DMS53 treated with DMSO at 0.1 percent for 48 hours (cell line): ENCODE data around the gene CCDC9.

ENCODE experiments used
- DNase-seq: peaks from one replicate; lab custom pipeline; 2025; ENCODE audit not compliant: unreplicated experiment; lab: John Stamatoyannopoulos, UW

The CCDC9 gene

GRCh38 chr19:47255879-47256692, at the start of gene CCDC9:
CCDC9 (plus strand) TSS chr19:47256525; CDS start chr19:47258401, 1,876 bp downstream.
- peak; percentile 97 for DNase-seq

DNA sequence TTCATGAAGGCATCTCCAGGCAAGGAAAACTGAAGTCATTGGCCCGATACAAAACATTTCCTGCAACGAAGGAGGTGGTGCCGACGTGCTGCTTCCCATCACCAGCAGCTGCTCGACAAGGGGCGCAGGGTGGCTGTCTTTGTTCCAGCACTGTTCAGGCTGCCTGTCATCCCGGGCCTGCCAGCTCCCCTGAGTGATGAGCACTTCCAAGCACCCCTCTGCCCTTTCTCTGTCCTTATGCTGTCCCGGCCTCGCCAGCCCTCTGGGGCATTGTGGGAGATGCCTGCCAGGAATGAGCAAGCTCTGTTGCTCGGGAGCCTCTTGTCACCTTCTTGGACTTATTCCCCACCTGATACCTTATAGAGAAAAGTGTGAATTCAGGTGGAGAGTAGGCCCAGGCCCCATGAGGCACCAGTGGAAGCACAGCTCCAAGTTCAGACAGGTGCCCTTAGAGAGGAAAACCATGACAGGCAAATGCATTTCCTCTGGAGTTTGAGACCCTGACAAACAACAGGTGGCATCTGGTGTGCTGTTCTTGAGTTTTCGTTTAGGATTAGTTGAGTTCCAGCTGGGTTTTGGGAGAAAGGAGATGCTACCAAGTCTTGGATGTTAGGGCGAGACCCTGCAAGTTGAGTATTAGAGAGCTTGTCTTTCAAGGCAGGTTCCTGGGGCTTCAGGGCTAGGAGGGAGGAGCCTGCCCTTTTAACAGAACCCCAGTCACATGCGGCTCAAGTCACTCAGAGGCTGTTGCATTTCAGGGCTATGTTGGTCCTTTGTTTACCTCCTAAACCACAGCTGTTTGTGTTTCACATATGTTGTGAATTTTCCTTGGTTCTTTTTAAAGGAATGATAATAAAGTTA, 46.8 kb upstream of the CCDC9 start:
- DNase-seq: no peak

DNA sequence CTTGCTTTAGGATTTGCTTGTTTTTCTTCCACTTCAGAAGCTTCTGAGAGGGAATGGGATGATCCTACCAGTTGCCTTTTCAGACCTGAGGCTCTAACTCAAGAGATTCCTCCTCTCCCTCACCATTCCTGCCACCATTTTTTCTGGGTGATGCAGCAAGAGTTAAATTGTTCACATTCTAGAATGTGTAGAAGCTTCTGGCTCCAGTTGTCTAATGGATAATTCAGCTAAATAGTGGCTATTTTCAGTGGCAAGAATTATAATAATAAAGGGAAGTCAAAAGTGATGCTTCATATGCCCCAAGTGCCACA, 46.2 kb upstream of the CCDC9 start:
- DNase-seq: no peak

DNA sequence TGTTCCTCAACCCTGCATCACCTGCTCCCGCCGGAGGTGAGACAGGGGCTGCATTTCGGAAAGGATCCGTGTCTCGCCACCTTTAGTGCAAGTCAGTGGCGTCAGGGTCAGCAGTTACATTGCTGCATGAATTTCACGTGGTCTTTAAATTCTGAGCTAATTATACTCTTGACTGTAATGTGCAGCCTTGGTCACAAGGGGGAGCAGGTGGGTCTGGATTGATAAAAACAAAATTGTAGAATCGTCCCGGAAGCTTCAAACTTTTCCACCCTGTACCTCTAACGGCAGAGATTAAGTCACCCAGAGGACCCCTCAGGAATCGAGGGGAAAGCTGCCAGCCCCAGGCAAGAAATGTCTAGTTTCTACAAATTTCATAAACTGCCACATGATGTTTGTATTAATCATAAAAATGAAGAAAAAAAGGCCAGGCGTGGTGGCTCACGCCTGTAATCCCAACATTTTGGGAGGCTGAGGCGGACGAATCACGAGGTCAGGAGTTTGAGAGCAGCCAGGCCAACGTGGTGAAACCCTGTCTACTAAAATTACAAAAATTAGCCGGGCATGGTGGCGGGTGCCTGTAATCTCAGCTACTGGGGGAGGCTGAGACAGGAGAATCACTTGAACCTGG, 45.5 kb upstream of the CCDC9 start:
- peak; percentile 80 for DNase-seq

DNA sequence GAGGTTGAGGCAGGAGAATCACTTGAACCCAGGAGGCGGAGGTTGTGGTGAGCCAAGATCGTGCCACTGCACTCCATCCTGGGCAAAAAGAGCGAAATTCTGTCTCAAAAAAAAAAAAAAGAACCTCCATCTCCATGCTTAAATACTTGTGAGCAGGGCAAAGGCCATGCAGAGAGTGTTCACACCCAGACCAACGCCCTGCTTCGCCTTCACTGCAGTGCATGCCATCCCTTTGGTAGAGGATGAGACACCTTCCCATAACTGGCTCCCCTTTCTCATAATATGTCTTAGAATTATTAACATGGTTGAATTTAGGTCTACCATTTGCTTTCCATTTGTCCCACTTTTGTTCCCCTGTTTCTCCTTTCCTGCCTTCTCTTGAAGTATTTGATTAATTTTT, 40.7 kb upstream of the CCDC9 start:
- no peak for DNase-seq

DNA sequence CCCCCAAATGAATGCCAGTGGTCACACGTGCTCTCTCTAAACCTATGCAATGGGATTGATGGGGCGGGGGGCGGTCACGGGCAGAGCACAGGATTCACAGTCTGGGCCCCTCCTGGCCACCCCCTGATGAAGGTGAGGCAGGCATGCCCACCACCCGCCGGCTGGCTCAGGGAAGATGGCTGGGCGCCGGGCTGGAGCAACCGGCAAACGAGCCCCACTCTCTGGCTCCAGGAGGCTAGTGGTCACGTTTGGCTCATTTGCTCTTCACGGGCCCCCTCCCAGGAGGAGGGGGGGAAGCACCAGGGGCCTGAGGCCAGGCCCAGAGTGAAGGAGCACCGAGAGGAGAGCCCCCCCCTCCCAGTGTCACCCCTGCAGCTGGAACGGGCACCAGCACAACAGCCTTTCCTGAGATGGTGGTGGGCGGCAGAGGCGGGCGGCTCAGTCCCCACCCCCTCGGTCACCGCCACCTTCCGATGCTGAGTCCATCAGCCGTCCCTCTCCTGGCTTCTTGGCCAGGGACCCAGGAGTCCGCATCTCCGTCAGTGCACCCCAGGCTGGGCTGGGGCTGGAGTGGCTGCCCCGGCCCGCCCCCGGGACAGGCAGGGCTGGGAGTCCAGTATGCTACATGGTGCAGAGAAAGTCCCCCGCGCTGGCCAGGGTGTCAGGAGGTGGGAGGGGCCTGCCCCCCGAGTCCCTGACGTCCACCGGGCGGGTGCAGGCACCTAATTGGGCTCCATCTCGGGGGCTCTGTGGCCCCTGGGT, 35.1 kb upstream of the CCDC9 start:
- no peak for DNase-seq

- no peak for DNase-seq
Observed at GRCh38 chr19:47221890-47222289, 34.4 kb upstream of the CCDC9 start.

DNA sequence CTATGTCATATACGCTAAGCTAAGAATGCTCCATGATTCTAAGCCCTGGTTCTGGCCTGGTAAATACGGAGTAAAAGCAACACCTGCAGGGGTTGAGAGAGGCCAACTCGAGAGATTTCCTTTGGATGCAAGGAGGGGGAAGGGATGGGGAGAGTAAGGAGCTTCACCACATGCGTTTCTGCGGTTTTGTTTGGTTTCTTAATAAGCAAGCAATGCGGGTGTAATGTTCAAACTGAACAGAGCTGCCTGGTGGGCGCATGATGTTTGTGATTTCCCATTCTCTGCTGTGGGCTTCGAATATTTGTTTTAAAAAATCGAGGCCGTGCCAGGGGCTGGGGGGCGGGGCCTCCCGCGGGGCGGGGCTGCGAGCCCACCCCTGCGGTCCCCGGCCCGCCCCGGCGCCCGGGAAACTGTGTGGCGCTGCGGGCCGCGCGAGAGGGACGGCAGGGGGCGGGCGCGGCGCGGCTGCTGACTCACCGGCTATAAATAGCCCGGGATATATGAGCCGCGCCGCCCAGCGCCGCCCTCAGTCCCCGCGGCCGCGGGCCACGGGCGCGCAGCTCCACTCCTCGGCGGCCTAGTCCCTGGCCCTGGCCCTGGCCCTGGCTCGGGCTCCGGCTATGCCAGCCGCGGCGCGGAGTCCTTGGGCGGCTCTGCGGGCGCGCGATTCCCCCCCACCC, 30.4 kb upstream of the CCDC9 start:
- DNase-seq: peak; percentile 75

GRCh38 chr19:47226426-47227351, 29.6 kb upstream of the CCDC9 start:
- DNase-seq: peak; percentile 88

DNA sequence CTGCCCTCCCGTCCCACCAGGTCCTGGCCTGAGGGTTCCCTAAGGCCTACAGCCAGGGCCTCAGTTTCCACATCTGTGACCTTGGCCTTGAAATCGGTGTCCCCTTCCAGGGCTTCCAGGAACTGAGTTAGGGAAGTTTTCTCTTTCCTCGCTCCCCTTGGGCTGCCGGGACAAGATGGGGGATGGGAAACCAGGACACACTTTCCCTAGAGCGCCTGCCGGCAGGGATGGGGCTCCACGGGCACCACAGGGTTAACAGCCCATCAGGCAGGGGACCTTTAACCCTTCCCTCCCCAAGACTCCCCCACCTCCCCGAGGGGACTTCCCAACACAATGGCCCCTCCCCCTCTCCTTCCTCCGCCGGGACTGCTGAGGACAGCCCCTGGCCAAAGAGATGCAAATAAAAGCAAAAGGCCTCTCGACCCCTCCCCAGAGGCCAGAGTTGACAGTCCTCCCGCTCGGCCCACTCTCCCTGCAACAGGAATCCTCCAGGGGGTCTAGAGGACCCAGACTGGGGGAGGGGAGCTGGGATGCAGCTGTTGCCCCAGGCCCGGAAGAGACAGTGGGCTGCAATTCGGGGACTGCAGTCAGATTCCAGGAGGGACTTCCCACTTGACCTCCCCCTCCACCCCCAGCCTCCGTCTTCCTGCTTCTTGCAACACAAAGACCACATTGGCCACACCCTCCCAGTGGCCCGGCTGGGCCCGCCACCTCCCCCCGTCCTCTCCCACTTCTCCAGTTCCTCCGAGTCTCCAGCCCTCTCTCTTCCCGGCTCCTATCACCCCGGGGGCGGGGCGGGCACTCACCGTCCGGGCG, 28.8 kb upstream of the CCDC9 start:
- peak; percentile 68 for DNase-seq

GRCh38 chr19:47228168-47228936, 28.0 kb upstream of the CCDC9 start:
- peak; percentile 30 for DNase-seq

DNA sequence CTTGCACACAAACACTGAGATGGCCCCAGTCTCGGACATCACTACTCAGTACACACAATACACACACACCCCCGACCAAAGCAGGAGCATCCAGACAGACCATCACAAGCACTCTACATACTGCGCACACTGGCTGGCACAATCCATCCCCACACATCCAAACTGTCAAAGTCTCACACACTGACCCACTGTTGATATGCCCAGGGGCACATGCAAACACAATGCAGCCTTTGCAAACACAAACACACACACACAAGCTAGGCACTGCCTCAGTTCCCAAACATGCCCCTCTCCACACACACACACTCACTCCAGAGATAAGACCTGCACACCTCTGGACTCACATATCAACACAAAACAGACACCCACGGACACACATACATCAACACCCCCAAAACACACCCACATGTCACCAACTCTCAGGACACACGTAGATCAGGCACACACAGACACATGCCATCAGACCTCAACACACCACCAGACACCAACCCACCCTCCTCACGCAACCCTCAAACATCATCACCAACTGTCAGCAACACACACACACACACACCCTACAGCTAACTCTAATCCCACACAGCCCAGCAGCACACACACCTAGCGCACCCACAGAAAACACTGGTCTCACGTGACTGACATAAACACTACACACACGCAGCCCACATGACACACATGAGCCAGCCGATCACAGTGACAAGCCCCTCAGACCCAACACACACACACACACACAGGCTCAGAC, 27.2 kb upstream of the CCDC9 start:
- peak; percentile 18 for DNase-seq

DNA sequence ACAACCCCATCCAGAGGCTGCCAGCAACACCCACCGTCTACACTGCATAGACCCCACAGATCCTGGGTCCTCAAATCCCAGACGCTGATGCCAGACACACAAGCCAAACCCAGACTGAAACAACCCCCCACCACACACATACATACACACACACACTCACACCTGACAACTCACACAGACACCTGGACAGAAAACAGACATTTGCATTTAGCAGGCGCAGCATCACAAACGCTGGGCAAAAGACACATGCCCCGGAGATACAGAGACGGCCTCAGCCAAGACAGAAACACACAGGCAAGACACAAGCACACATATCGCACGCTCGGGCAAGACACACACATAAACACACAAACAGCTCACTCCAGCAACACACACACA, 26.7 kb upstream of the CCDC9 start:
- no peak for DNase-seq

DNA sequence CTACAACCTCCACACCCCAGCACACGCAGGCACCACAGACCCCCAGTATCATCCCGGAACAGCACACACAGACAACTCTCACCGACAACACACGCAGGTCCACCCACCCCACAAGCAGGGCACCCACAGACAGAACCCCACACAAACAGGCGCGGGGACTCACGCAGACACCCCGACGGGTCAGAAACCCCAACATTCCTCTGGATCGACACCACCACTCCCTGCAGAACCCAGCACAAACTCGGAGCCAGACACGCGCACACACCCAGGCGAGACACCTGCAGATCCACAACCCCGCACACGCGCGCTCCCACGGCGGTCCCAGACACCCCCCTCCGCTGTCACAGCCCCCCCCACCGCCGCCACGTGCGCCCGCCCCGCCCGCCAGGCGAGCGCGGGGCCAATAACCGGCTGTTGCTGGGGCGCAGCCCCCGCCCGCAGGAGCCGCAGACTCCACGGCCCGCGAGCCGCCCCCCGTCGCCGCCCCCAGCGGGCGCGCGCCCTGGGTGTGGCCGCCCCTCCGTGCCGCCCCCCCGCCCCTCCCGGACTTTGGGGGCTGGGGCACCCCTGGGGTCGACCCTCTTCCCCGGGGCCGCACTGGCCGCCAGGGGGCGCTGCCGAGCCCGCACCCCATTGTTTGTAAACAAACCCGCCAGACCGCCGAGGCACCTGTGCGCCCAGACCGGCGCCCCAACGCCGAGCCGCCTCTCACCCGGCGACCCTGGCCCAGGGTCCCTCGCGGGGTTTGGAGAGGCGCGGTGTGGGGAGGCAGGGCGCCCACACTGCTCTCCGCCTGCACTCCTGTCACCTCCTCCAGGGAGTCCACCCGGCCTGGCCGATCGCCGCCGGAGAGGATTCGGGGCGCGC, 26.0 kb upstream of the CCDC9 start:
- DNase-seq: no peak

GRCh38 chr19:47230921-47231214, 25.5 kb upstream of the CCDC9 start, which contains the start of gene BBC3:
BBC3 (minus strand) TSS chr19:47231199; CDS start chr19:47228431, 2,768 bp downstream.
- no peak for DNase-seq
